Colonic mucosa (tissue), 4 donors: ENCODE results near the gene FAM13A. TPM values are rescaled to one million over a fixed set of nuclear protein-coding genes. Genes with fewer than 3 reads are reported as not detected.

Experiments used
- DNase-seq: peaks from one replicate; pipeline ENCODE4 v3.0.0-alpha.2; 2020
- H3K27ac ChIP-seq: fragments of 200-600 bp; one replicate; pipeline ENCODE4 v1.8.0; 2021
- H3K27me3 ChIP-seq: fragments of 200-600 bp; one replicate; pipeline ENCODE4 v1.8.0; 2021
- H3K36me3 ChIP-seq: fragments of 200-600 bp; one replicate; pipeline ENCODE4 v1.8.0; 2021
- H3K4me1 ChIP-seq: fragments of 200-600 bp; one replicate; pipeline ENCODE4 v1.8.0; 2021; ENCODE audit warnings: mild to moderate bottlenecking
- H3K4me3 ChIP-seq: fragments of 200-600 bp; one replicate; pipeline ENCODE4 v1.8.0; 2021
- H3K9ac ChIP-seq, 2 donors: one replicate each; pipeline ENCODE4 v1.7.0; 2013; ENCODE audit warnings: control low read depth in 2 of 2, low read depth in 2 of 2, low read length in 2 of 2
- H3K9me3 ChIP-seq: fragments of 200-600 bp; one replicate; pipeline ENCODE4 v1.8.0; 2021
- intact Hi-C: fragments of 100-400 bp; cut with DNase I; formaldehyde crosslinking; loops from one replicate; pipeline ENCODE4 v1.14.1; 2022
- total RNA-seq, 2 donors: library from RNA; stranded (reverse); fragmentation: NEBNext Ultra II Directional in 1 of 2; extraction: Animal tissue kit (Norgen Biotek cat#: 25700) in 1 of 2; gene quantifications; one replicate each; pipeline ENCODE4 v1.2.1, GENCODE V29; 2021
- TF ChIP-seq, protein P1 (sequence below): fragments of 200-600 bp; IDR thresholded peaks from one replicate; pipeline ENCODE4 v1.8.0; 2022; ENCODE audit warnings: antibody characterized with exemption, mild to moderate bottlenecking
- donor health status: healthy.
- donor health status: DM: no; HTN: no; CAD: no.
- donor health status: DM: no; HTN: no; CAD: no.

The FAM13A gene
- total RNA-seq, 2 donors from 2014 or later, result 34.0 to 248 TPM

DNA sequence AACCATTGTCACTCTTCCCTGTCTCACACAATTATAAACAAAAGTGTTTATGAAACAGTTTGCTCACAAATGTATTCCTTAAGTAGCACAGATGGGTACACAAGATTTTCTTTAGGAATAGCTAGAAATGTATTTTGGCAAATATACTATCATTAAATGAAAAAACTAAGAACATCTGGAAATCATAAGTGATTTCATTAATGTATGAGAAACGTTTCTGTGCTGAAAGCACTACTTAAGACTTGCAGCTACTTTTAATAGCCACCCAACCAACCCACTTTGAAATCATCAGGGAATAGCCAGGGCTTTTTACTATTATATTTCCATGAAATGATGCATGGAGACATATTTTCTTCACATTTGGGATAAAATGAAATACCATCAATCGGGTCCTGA lies 297.1 kb downstream of the FAM13A start:
- intact Hi-C loops, result no loop called here
- H3K4me3 ChIP-seq, result no peak overlapping the region
- H3K4me1 ChIP-seq, result no peaks in the 10 kb centered on the region
- TF ChIP-seq, protein P1, sequence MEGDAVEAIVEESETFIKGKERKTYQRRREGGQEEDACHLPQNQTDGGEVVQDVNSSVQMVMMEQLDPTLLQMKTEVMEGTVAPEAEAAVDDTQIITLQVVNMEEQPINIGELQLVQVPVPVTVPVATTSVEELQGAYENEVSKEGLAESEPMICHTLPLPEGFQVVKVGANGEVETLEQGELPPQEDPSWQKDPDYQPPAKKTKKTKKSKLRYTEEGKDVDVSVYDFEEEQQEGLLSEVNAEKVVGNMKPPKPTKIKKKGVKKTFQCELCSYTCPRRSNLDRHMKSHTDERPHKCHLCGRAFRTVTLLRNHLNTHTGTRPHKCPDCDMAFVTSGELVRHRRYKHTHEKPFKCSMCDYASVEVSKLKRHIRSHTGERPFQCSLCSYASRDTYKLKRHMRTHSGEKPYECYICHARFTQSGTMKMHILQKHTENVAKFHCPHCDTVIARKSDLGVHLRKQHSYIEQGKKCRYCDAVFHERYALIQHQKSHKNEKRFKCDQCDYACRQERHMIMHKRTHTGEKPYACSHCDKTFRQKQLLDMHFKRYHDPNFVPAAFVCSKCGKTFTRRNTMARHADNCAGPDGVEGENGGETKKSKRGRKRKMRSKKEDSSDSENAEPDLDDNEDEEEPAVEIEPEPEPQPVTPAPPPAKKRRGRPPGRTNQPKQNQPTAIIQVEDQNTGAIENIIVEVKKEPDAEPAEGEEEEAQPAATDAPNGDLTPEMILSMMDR, result no peak
- no peaks in the 10 kb centered on the region for H3K27me3 ChIP-seq
- no peaks in the 10 kb centered on the region for H3K36me3 ChIP-seq
- DNase-seq, result no peak
- no peak overlapping the region for H3K9ac ChIP-seq
- no peak overlapping the region for H3K27ac ChIP-seq
- H3K9me3 ChIP-seq, result no peaks in the 10 kb centered on the region

DNA sequence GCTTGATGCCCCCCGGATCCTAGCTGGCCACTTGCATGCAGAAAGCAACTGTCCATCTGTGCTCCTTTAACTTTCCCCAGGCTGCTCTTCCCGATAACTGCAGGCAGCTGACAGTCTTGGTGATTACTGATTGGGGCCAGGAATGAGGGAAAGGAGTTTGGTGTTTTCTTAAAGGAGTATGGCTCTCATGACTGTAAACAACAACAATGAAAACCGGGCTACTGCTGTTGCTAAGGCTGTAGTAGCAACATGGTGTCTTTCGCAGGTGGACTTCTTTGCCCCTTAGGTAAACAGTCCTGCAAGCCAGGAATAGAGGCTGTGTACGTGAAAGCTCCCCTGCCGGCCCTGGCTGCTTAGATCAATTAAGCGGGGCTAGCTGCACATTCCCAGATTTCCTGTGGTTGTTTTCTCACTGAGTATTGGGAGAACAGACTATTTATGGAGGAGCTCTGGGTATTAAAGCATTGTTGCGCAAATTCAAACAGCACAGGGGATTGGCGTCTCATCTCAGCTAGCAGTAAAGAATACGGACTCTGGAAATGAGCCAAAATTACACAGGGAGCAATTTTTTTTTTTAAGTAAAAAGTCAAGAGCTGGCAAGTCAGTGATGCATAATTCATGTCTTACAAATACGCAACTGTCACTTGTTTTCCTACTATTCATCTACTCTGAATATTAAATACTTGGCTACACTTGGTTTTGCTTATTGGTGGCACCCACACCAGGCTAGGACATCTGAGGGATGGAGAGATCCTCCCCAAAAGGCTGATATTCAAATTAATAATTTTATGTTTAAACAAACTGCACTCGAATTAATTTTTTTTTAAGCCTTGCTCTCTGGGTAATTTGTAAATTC lies 297.7 kb downstream of the FAM13A start:
- H3K9me3 ChIP-seq, result no peaks in the 10 kb centered on the region

DNA sequence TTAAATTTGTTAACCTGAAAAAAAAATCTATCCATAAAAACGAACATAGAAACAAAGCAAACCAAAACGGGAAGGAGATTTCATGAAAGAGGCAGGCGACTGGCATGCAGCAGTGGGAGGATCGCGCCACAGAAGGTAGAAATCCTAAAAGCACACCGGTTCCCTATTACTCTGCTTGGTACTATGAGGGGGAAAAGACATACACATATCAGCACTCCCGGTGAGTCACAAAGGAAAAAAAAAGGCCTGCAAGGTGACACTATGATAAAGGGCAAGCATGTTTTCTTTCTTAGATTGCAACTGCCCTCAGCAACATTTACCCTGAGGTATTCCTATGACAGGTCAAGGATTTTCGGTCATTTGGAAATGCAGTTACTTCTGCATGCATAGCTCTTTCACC lies 298.7 kb downstream of the FAM13A start:
- no peaks in the 10 kb centered on the region for H3K27me3 ChIP-seq
- no peak overlapping the region for H3K27ac ChIP-seq
- H3K9ac ChIP-seq, result no peak overlapping the region
- H3K9me3 ChIP-seq, result no peaks in the 10 kb centered on the region
- no peak overlapping the region for H3K4me3 ChIP-seq
- intact Hi-C loops, result no loop called here
- TF ChIP-seq, protein P1, result no peak
- no peak for DNase-seq
- H3K36me3 ChIP-seq, result no peaks in the 10 kb centered on the region
- no peaks in the 10 kb centered on the region for H3K4me1 ChIP-seq

More for the DNA sequence above, 297.7 kb downstream of the FAM13A start:
- Histone ChIP-seq H3K9ac (no peak overlapping the region), H3K4me1 (no peaks in the 10 kb centered on the region), H3K36me3 (no peaks in the 10 kb centered on the region), H3K27me3 (no peaks in the 10 kb centered on the region), H3K27ac (no peak overlapping the region), H3K4me3 (no peak overlapping the region)
- intact Hi-C loops, result no loop called here
- no peak for DNase-seq
- TF ChIP-seq, protein P1, result no peak

DNA sequence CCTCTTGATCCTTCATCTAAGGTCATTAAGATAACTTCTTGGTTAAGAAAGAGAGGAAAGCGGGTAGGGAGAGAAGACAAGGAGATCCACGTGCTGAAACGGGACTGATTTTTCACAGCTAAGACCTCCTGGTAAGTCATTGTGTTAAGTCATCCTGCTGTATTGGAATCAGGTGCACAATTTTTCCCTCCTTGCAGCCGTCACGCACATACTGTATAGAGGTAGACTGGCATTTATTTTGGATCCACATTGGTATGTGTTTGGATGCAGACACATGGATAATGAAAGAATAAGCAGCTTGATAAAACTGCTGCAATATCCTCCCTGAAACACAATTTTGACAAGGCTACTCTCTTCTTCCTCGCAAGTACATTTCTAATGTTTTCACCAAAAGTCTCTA lies 299.2 kb downstream of the FAM13A start:
- no peak for DNase-seq
- no peak overlapping the region for H3K27ac ChIP-seq
- H3K27me3 ChIP-seq, result no peaks in the 10 kb centered on the region
- TF ChIP-seq, protein P1, result no peak
- no peaks in the 10 kb centered on the region for H3K9me3 ChIP-seq
- H3K4me1 ChIP-seq, result no peaks in the 10 kb centered on the region
- intact Hi-C loops, result no loop called here
- H3K4me3 ChIP-seq, result no peak overlapping the region
- H3K9ac ChIP-seq, result no peak overlapping the region
- H3K36me3 ChIP-seq, result no peaks in the 10 kb centered on the region

DNA sequence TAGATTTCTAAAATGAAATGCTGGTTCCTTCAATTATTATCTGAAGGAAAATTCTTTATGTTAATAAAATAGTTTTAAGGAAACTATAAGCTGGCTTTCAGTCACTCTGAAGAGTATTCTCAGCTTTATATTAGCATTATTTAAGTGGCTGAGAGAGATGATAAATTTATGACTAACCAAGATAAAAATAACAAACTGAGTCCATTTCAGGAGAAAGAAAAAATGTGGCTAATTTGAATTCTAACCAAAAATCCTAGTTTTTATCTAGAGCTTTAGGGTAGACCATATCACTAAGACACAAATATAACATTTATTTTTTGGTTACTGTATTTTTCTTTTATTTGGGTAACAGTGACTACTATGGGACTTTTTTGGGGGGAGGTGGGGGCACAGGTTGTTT lies 299.9 kb downstream of the FAM13A start:
- H3K9me3 ChIP-seq, result no peaks in the 10 kb centered on the region
- no peak overlapping the region for H3K27ac ChIP-seq
- H3K27me3 ChIP-seq, result no peaks in the 10 kb centered on the region
- intact Hi-C loops, result no loop called here
- H3K36me3 ChIP-seq, result no peaks in the 10 kb centered on the region
- no peak for DNase-seq
- no peak overlapping the region for H3K9ac ChIP-seq
- no peaks in the 10 kb centered on the region for H3K4me1 ChIP-seq
- H3K4me3 ChIP-seq, result no peak overlapping the region
- TF ChIP-seq, protein P1, result no peak
